Measurements from ENCODE around the gene VPS4A. TPM values are rescaled to one million over a fixed set of nuclear protein-coding genes. Genes with fewer than 3 reads are reported as not detected.
"Not testable (repeated sequence)": the region's sequence is repeated elsewhere in the genome, so short reads cannot be mapped to it uniquely, and the experiment has no call there.

The VPS4A gene
- 10 to 100 TPM; 22.4 to 30.0 TPM for total RNA-seq
- long read RNA-seq, full-length matches to known transcripts: 161 of 198 reads
- long read RNA-seq, partial matches to known transcripts: 12 of 198 reads
- long read RNA-seq, other reads (novel, unspliced or antisense): 25 of 198 reads

- DNase-seq (peak; percentile 96), ATAC-seq (peak; percentile 95 to 98)
- intact Hi-C loops (cut with DNase I): no loop called here
Measured at GRCh38 chr16:69310653-69311532, at the start of gene VPS4A. VPS4A (plus strand) TSS chr16:69311350; CDS start chr16:69311512, 162 bp downstream.

GRCh38 chr16:69266334-69267063 lies 44.7 kb upstream of the VPS4A start:
- no peak for DNase-seq
- intact Hi-C loops (cut with DNase I): no loop called here
- ATAC-seq: no peak

- intact Hi-C loops (cut with DNase I): no loop called here
- no peak for ATAC-seq
- DNase-seq: no peak
Measured at GRCh38 chr16:69267633-69268032, 43.5 kb upstream of the VPS4A start.

GRCh38 chr16:69270395-69270794 lies 40.8 kb upstream of the VPS4A start:
- intact Hi-C loops (cut with DNase I): no loop called here
- DNase-seq (no peak), ATAC-seq (no peak)

- intact Hi-C loops (cut with DNase I): no loop called here
- ATAC-seq (no peak), DNase-seq (no peak)
Measured at GRCh38 chr16:69270831-69271230, 40.3 kb upstream of the VPS4A start.

GRCh38 chr16:69273009-69273408 lies 38.1 kb upstream of the VPS4A start:
- intact Hi-C loops (cut with DNase I): no loop called here
- DNase-seq (no peak), ATAC-seq (no peak)

- ATAC-seq (no peak), DNase-seq (no peak)
- intact Hi-C loops (cut with DNase I): no loop called here
Measured at GRCh38 chr16:69274699-69275235, 36.4 kb upstream of the VPS4A start.

- peak; percentile 96 to 98 for ATAC-seq
- peak; percentile 67 for DNase-seq
- intact Hi-C loops (cut with DNase I): no loop called here
Measured at GRCh38 chr16:69276148-69277115, 34.7 kb upstream of the VPS4A start.

- no peak for DNase-seq
- intact Hi-C loops (cut with DNase I): no loop called here
- no peak for ATAC-seq
Measured at GRCh38 chr16:69277413-69277812, 33.7 kb upstream of the VPS4A start.

GRCh38 chr16:69283851-69284250 lies 27.3 kb upstream of the VPS4A start:
- DNase-seq (no peak), ATAC-seq (no peak)
- intact Hi-C loops (cut with DNase I): loop anchor here (5.0 to 10.0 kb wide), 2 partner anchors 89 to 132 kb away; no protein-coding TSS in a partner anchor

- intact Hi-C loops (cut with DNase I): loop anchor here in 1 of 2 donors (10.0 kb wide), 1 partner anchor 90 kb away; no protein-coding TSS in a partner anchor
Measured at GRCh38 chr16:69285240-69285639, 25.9 kb upstream of the VPS4A start.

GRCh38 chr16:69286941-69287713 lies 24.0 kb upstream of the VPS4A start:
- intact Hi-C loops (cut with DNase I): loop anchor here in 1 of 2 donors (1.0 to 10.0 kb wide), 2 partner anchors 92 to 137 kb away; no protein-coding TSS in a partner anchor
- DNase-seq (peak; percentile 74), ATAC-seq (peak; percentile 68 to 78)

More at GRCh38 chr16:69285240-69285639, 25.9 kb upstream of the VPS4A start:
- DNase-seq: no peak
- ATAC-seq: no peak

- ATAC-seq; DNase-seq; intact Hi-C loops (cut with DNase I): not testable (repeated sequence)
Measured at GRCh38 chr16:69291657-69292056, 19.5 kb upstream of the VPS4A start.

- no peak for ATAC-seq
- DNase-seq: no peak
- intact Hi-C loops (cut with DNase I): no loop called here
Measured at GRCh38 chr16:69293401-69293800, 17.7 kb upstream of the VPS4A start.

GRCh38 chr16:69294051-69294450 lies 17.1 kb upstream of the VPS4A start:
- intact Hi-C loops (cut with DNase I): no loop called here

GRCh38 chr16:69296771-69297170 lies 14.4 kb upstream of the VPS4A start:
- ATAC-seq; intact Hi-C loops (cut with DNase I); DNase-seq: not testable (repeated sequence)

More at GRCh38 chr16:69294051-69294450, 17.1 kb upstream of the VPS4A start:
- DNase-seq: no peak
- ATAC-seq: no peak

GRCh38 chr16:69298261-69298660 lies 12.9 kb upstream of the VPS4A start:
- intact Hi-C loops (cut with DNase I): no loop called here
- no peak for ATAC-seq
- DNase-seq: no peak

- intact Hi-C loops (cut with DNase I): no loop called here
- ATAC-seq (no peak), DNase-seq (no peak)
Measured at GRCh38 chr16:69301187-69301586, 10.0 kb upstream of the VPS4A start.
